Ishikawa (cell line): Measurements from ENCODE around the gene ACBD3.

Experiments
- EGR1 ChIP-seq: IDR thresholded peaks from 2 replicates; pipeline ENCODE4 v1.6.1; 2012
- FOXM1 ChIP-seq: IDR thresholded peaks from 2 replicates; pipeline ENCODE4 v1.6.1; 2012; ENCODE audit warnings: low read depth, borderline replicate concordance
- REST ChIP-seq: IDR thresholded peaks from 2 replicates; pipeline ENCODE4 v1.6.1; 2012; ENCODE audit warnings: low read depth, mild to moderate bottlenecking
- USF1 ChIP-seq: IDR thresholded peaks from 2 replicates; pipeline ENCODE4 v1.6.1; 2012

GRCh38 chr1:226202246-226202645 lies 15.7 kb upstream of the ACBD3 start:
- TF ChIP-seq EGR1 (no peak), REST (no peak), FOXM1 (no peak), USF1 (no peak)
